K562 (cell line): ENCODE measurements around the gene UBE2N. TPM values are rescaled to one million over a fixed set of nuclear protein-coding genes. Genes with fewer than 3 reads are reported as not detected.

Experiments used
- ARID2 ChIP-seq: fragments of 450-650 bp; IDR thresholded peaks from 2 replicates; pipeline ENCODE4 v1.6.1; 2017; ENCODE audit warnings: antibody characterized with exemption, mild to moderate bottlenecking
- ATF1 ChIP-seq, 2 experiments: fragments of 450-650 bp in 1 of 2; IDR thresholded peaks; 2 replicates each; pipeline ENCODE4 v1.6.1; 2016; ENCODE audit warnings: missing compliant biosample characterization in 1 of 2, missing genetic modification characterization in 1 of 2
- BRF2 ChIP-seq: IDR thresholded peaks from 3 replicates; pipeline ENCODE4 v1.6.1; 2011; ENCODE audit warnings: borderline replicate concordance, mild to moderate bottlenecking; ENCODE audit not compliant: insufficient read length, insufficient read depth
- CC2D1A ChIP-seq: fragments of 450-650 bp; IDR thresholded peaks from 2 replicates; pipeline ENCODE4 v1.6.1; 2017; ENCODE audit warnings: mild to moderate bottlenecking
- HNRNPK ChIP-seq: fragments of 200-400 bp; formaldehyde crosslinking; IDR thresholded peaks from one replicate; pipeline ENCODE4 v1.6.1; 2018; ENCODE audit warnings: mild to moderate bottlenecking, low read depth, low read length; ENCODE audit not compliant: poor library complexity, severe bottlenecking
- NELFE ChIP-seq: IDR thresholded peaks from 2 replicates; pipeline ENCODE4 v1.6.1; 2011; ENCODE audit warnings: mild to moderate bottlenecking; ENCODE audit not compliant: insufficient read depth, insufficient read length
- POLR2B ChIP-seq: fragments of 450-650 bp; IDR thresholded peaks from 2 replicates; pipeline ENCODE4 v1.6.1; 2018; ENCODE audit warnings: low read depth; ENCODE audit not compliant: partially characterized antibody
- SIRT6 ChIP-seq: IDR thresholded peaks from one replicate; pipeline ENCODE4 v1.6.1; 2012; ENCODE audit warnings: low read depth, mild to moderate bottlenecking, control low read depth, inconsistent platforms, low read length, moderate library complexity
- SMARCA4 ChIP-seq: fragments of 450-650 bp; IDR thresholded peaks from 2 replicates; pipeline ENCODE4 v1.6.1; 2016
- TRIM24 ChIP-seq, 2 experiments: fragments of 450-650 bp; IDR thresholded peaks; 2 replicates each; pipeline ENCODE4 v1.6.1; 2016
- ZEB2 ChIP-seq: fragments of 450-650 bp; IDR thresholded peaks from 2 replicates; pipeline ENCODE4 v1.6.1; 2016
- ZFP30 ChIP-seq: fragments of 250-450 bp; sonication (Bioruptor Pico); IDR thresholded peaks from 2 replicates; pipeline ENCODE4 v1.8.0; 2022; ENCODE audit warnings: moderate library complexity, mild to moderate bottlenecking, inconsistent platforms, borderline replicate concordance
- ZNF12 ChIP-seq: sonication (generic); formaldehyde crosslinking; IDR thresholded peaks from 2 replicates; pipeline ENCODE4 v1.4.0; 2020; ENCODE audit warnings: mild to moderate bottlenecking, missing genetic modification reagents
- ZNF311 ChIP-seq: fragments of 250-450 bp; sonication (Bioruptor Pico); IDR thresholded peaks from 2 replicates; pipeline ENCODE4 v1.4.0; 2020; ENCODE audit warnings: mild to moderate bottlenecking, moderate library complexity
- ZNF354B ChIP-seq: fragments of 250-450 bp; sonication (Bioruptor Pico); IDR thresholded peaks from 2 replicates; pipeline ENCODE4 v1.4.0; 2020
- ZNF76 ChIP-seq: fragments of 250-450 bp; sonication (Bioruptor Pico); IDR thresholded peaks from 2 replicates; pipeline ENCODE4 v1.4.0; 2020; ENCODE audit warnings: mild to moderate bottlenecking, moderate library complexity, borderline replicate concordance
- ZSCAN29 ChIP-seq: fragments of 450-650 bp; IDR thresholded peaks from 2 replicates; pipeline ENCODE4 v1.6.1; 2017
- polyA plus RNA-seq, 8 experiments: library from polyadenylated mRNA; depleted of rRNA in 4 of 8; stranded (reverse) in 5 of 8; unstranded in 3 of 8; fragments of >200 nt; fragmentation: Nextera tagmentation in 2 of 8; fragmentation: Illumina TruSeq in 1 of 8; extraction: Ambion mirVana in 2 of 8; extraction: Trizol in 1 of 8; gene quantifications; 2 replicates each; pipeline versions ENCODE4 v1.2.1 to v1.2.3, GENCODE V29; 2011 to 2014; ENCODE audit warnings: inconsistent platforms in 1 of 8, missing spikeins in 1 of 8
- total RNA-seq, 7 experiments: library from RNA; depleted of rRNA in 6 of 7; stranded (reverse); fragments of >200 nt in 6 of 7; fragmentation: Illumina TruSeq in 2 of 7; extraction: Trizol in 2 of 7; gene quantifications; 2 replicates each; pipeline versions ENCODE4 v1.2.1 to v1.2.3, GENCODE V29; 2011 to 2021; ENCODE audit warnings: low replicate concordance in 1 of 7
- TF ChIP-seq, protein P1 (sequence below): fragments of 450-650 bp; IDR thresholded peaks from 2 replicates; pipeline ENCODE4 v1.6.1; 2017; ENCODE audit warnings: antibody characterized with exemption, mild to moderate bottlenecking
- TF ChIP-seq, protein P2 (sequence below), 2 experiments: IDR thresholded peaks in 1 of 2; conservative IDR thresholded peaks in 1 of 2; 2 replicates each; pipeline ENCODE4 v1.6.1; 2016; ENCODE audit warnings: low read depth in 2 of 2, mild to moderate bottlenecking in 1 of 2, missing compliant biosample characterization in 1 of 2, missing genetic modification characterization in 1 of 2, moderate library complexity in 1 of 2
- TF ChIP-seq, protein P3 (sequence below): fragments of 250-450 bp; sonication (Bioruptor Pico); IDR thresholded peaks from 2 replicates; pipeline ENCODE4 v1.8.0; 2021; ENCODE audit warnings: borderline replicate concordance, mild to moderate bottlenecking, moderate library complexity; ENCODE audit not compliant: poor library complexity, severe bottlenecking

Gene UBE2N
- total and polyA plus RNA-seq, 9 of the 15 experiments (the other 6 are each of a cell fraction or from before 2014, with no cell fraction given), result 189 to 826 (median 260) TPM

- no peak for TF ChIP-seq TRIM24 (IDR thresholded peaks at IDR 0.05)
- TF ChIP-seq, protein P1, sequence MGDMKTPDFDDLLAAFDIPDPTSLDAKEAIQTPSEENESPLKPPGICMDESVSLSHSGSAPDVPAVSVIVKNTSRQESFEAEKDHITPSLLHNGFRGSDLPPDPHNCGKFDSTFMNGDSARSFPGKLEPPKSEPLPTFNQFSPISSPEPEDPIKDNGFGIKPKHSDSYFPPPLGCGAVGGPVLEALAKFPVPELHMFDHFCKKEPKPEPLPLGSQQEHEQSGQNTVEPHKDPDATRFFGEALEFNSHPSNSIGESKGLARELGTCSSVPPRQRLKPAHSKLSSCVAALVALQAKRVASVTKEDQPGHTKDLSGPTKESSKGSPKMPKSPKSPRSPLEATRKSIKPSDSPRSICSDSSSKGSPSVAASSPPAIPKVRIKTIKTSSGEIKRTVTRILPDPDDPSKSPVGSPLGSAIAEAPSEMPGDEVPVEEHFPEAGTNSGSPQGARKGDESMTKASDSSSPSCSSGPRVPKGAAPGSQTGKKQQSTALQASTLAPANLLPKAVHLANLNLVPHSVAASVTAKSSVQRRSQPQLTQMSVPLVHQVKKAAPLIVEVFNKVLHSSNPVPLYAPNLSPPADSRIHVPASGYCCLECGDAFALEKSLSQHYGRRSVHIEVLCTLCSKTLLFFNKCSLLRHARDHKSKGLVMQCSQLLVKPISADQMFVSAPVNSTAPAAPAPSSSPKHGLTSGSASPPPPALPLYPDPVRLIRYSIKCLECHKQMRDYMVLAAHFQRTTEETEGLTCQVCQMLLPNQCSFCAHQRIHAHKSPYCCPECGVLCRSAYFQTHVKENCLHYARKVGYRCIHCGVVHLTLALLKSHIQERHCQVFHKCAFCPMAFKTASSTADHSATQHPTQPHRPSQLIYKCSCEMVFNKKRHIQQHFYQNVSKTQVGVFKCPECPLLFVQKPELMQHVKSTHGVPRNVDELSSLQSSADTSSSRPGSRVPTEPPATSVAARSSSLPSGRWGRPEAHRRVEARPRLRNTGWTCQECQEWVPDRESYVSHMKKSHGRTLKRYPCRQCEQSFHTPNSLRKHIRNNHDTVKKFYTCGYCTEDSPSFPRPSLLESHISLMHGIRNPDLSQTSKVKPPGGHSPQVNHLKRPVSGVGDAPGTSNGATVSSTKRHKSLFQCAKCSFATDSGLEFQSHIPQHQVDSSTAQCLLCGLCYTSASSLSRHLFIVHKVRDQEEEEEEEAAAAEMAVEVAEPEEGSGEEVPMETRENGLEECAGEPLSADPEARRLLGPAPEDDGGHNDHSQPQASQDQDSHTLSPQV, result peak; percentile 64
- TF ChIP-seq ZNF354B (CRISPR knock-in tag), result no peak
- TF ChIP-seq SIRT6, result no peak
- TF ChIP-seq ZSCAN29, result no peak
- peak; percentile 64 for TF ChIP-seq POLR2B
- no peak for TF ChIP-seq ZNF12 (CRISPR knock-in tag)
- no peak; the same call in 1 of the 2 replicates for TF ChIP-seq SMARCA4
- no peak for TF ChIP-seq ZEB2
- no peak for TF ChIP-seq BRF2
- TF ChIP-seq, protein P2, sequence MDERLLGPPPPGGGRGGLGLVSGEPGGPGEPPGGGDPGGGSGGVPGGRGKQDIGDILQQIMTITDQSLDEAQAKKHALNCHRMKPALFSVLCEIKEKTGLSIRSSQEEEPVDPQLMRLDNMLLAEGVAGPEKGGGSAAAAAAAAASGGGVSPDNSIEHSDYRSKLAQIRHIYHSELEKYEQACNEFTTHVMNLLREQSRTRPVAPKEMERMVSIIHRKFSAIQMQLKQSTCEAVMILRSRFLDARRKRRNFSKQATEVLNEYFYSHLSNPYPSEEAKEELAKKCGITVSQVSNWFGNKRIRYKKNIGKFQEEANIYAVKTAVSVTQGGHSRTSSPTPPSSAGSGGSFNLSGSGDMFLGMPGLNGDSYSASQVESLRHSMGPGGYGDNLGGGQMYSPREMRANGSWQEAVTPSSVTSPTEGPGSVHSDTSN (CRISPR knock-in tag; IDR thresholded peaks at IDR 0.05; ENCODE audit: low read depth), result no peak
- TF ChIP-seq, protein P2 (tag; conservative IDR thresholded peaks at IDR 0.05; ENCODE audit: low read depth), result no peak
- no peak for TF ChIP-seq ZFP30
- no peak for TF ChIP-seq HNRNPK
- TF ChIP-seq NELFE, result no peak
- no peak for TF ChIP-seq ZNF76 (CRISPR knock-in tag)
- no peak for TF ChIP-seq ARID2
- no peak for TF ChIP-seq ZNF311 (CRISPR knock-in tag)
- TF ChIP-seq, protein P3, sequence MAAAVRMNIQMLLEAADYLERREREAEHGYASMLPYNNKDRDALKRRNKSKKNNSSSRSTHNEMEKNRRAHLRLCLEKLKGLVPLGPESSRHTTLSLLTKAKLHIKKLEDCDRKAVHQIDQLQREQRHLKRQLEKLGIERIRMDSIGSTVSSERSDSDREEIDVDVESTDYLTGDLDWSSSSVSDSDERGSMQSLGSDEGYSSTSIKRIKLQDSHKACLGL (CRISPR knock-in tag), result no peak
- TF ChIP-seq CC2D1A, result no peak
- no peak for TF ChIP-seq ATF1 (CRISPR knock-in tag; IDR thresholded peaks at IDR 0.05)
- no peak for TF ChIP-seq ATF1 (tag; IDR thresholded peaks at IDR 0.05)
- TF ChIP-seq, all 486 proteins: peak for 72
These were observed 65.1 kb downstream of the UBE2N start (continued) for GRCh38 chr12:93376436-93377251.
